M059J (cell line): ENCODE results near the gene AP5Z1. TPM values are rescaled to one million over a fixed set of nuclear protein-coding genes. Genes with fewer than 3 reads are reported as not detected.

Source experiments
- DNase-seq: peaks from one replicate; pipeline ENCODE4 v3.0.0-alpha.2; 2012; ENCODE audit warnings: low read depth
- total RNA-seq: library from RNA; depleted of rRNA; stranded (reverse); fragments of >200 nt; shearing (Covaris generic); gene quantifications from 2 replicates; pipeline ENCODE4 v1.2.3, GENCODE V29; 2014

Gene AP5Z1
- total RNA-seq, 1 experiment from 2014 or later = 22.7 TPM

DNA sequence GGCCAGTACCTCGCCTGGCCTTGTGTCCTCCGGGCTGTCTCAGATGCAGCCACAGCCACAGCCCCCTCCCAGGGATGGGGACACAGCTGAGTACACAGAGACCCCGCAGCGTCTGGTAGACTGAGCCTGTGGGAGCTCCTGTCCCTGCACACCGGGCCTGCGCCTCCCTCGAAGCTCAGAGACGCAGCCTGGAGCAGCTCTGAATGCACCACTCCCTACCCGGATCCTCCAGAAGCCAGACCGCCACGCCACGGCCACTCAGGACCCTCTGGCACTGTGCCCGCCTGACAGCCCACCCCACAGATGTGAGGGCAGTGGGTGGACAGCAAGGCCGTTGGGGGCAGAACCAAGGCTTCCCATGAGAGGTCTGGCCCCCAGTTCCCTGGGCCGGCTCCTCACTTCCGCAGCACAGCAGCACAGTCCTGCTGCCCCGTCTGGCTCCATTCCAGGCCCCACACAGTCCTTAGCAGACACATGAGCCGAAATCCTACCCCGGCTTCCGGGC is 45.6 kb downstream of the AP5Z1 start:
- DNase-seq = no peak

DNA sequence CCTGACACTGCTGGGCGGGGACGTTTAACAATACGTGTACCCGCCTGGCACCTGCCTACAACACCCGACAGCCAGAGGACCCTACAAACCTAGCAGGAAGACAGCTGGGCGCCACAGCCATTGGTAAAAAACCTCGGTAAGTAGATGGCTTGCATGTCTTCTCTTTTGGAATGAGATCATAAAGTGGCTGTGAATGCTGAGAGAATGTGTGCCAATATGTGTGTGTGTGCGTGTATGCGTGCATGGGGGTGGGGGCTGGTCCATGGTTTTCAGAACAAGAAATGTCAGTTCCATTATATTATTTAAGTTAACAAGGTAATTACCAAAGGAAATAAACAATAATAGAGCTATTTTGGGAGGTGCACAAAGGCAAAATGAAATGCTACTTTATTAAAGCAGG is 47.3 kb downstream of the AP5Z1 start:
- no peak for DNase-seq

DNA sequence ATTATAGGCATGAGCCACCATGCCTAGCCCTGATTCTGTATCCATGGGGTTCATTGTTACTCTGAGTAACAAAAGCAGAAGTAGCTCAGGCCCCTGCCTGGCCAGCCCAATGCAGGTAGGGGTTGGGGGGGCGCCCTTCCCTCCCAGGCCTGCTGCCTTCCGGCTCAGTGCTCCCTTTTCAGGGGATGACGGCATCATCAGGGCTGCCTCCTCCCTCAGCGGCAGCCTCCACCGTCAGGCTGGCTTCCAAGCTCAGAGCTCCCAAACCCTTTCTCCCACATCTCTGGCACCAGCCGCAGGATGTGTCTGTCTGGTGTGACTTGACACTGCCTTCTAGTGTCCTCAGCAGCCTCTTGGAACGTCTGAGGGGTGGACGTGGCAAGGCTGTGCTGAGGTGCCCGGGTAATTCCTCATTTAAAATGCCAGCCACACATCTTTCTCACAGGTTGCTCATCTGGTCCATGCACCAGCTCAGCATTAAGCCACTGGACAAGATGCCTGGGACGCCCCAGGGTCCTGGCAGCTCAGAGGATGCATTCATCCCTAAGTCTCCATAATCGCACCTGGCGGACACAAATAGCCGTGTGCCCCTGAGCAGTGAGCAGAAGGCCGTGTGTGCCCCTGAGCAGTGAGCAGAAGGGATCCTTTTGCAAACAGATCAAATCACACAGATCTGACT is 48.2 kb downstream of the AP5Z1 start:
- DNase-seq = no peak

- no peak for DNase-seq
Measured at GRCh38 chr7:4824120-4824775, 48.8 kb downstream of the AP5Z1 start.

DNA sequence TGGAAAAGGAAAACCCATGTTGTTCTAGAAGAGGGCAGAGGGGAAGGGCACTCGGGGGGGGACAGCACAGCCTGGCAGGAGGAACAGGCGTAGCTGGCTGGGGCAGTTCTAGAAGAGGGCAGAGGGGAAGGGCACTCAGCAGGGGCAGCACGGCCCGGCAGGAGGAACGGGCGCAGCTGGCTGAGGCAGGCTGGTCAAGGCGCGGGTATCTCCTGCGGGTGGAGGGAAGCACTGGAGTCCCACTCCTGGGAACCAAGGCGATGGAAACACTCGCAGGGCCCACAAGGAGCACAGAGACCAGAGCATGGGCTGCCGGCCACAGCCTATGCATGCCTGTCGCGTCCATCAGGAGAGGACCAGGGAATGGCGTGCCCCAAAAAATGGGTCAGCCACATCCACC is 49.7 kb downstream of the AP5Z1 start:
- DNase-seq = no peak

- DNase-seq = no peak
Measured at GRCh38 chr7:4828720-4829383, 53.4 kb downstream of the AP5Z1 start.

DNA sequence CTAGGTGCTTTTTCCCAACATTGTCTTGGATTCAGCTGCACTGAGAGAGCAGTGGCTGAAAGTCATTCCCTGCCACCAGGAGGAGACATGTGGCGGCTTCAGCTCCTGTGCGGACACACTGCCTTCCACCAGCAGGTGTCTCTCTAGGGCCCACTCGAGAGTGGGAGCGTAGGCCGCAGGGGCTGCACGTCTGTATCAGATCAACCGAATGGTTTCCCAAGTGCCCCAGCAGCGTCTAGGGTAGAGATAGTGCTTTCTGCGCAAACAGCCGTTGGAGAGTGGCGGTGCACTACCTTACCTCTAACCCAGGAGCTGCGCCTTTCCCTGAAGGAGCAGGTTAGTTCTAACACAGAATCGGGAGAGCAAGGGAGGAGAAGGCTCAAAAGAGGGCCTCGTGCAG is 54.8 kb downstream of the AP5Z1 start:
- DNase-seq = peak; percentile 18

DNA sequence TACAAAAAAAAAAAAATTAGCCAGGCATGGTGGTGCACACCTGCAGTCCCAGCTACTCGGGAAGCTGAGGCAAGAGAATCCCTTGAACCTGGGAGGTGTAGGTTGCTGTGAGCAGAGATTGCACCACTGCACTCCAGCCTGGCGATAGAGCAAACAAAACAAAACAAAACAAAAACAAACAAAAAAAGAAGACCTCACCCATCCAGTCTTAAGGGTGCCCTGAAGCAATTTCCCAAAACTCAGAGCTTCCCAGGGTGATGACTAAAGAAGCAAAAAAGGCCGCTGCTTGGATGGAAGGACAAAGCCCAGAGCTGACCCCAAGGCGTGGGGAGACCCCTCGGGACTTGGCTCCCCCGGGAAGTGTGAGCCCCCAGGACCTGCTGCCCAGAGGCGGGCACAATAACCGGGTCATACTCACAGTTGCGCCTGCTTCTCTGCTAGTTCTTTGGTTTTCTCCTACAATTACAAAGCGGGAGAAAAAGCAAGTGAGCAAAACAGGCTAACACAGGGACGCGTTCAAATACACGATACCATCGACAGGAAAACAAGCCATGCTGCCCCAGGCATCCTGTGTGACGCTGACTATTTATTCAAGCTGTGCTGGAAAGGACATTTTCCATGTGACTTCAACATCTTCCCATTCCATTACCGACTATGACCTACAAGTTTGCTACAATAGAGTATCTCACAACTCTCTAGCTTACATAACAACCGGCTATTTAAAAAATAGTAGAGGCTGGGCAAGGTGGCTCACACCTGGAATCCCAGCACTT is 56.5 kb downstream of the AP5Z1 start:
- DNase-seq = no peak

DNA sequence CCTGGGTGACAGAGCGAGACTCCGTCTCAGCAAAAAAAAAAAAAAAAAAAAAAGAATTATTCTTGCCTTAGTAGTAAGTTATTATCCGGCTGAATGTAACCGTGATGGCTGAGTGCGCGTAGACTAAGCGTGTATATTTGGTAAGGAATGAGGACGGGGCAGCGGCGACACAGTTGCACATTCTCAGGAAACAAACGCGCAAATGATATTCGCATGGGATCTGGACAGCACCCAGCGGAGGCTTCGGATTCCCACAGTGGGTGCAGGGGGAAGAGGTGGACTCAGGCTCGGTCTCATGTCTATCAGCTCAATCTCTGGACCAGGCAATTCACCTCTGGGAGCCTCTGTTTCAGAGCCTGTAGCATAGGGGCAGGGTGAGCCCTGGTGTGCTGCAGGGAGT is 57.3 kb downstream of the AP5Z1 start:
- DNase-seq = no peak

GRCh38 chr7:4833176-4833575 is 57.8 kb downstream of the AP5Z1 start:
- DNase-seq = no peak

GRCh38 chr7:4833691-4834600 is 58.5 kb downstream of the AP5Z1 start:
- DNase-seq = no peak

DNA sequence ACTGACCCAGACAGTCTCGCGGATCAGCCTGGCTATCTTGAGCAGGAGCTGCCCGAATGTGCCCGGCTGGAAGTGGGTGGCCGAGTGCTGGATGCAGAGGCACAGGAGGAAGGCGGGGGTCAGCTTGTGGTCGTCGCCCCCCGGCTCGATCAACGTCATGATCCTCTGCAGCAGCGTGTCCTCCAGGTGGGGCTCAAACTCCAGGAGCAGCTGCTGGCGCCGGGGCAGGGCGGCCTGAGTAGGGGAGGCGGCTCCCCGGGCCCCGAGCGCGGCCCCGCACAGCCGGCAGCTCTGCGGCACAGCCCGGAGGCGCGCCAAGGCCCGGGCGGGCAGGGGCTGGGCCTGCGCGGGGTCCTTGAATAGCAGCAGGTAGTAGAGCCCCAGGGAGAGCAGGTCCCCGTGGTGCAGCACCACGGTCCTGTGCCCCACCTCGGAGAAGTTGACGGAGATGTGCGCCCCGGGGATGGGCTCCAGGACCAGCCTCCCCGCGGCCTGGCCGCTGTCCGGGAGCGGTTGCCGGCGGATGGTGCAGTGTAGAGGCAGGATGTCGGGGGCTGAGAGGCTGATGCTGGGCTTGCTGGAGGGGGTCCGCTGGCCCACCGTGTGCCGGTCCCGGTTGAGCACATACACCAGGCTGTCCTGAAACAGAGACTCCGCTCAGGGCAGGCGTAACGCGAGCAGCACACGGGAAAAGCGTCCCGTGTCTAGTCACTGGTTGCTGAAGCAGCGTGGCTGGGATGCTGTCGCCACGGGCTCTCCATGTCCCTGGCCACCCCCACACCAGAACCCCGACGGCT is 59.4 kb downstream of the AP5Z1 start:
- DNase-seq = no peak

GRCh38 chr7:4835398-4836205 is 60.2 kb downstream of the AP5Z1 start:
- no peak for DNase-seq

DNA sequence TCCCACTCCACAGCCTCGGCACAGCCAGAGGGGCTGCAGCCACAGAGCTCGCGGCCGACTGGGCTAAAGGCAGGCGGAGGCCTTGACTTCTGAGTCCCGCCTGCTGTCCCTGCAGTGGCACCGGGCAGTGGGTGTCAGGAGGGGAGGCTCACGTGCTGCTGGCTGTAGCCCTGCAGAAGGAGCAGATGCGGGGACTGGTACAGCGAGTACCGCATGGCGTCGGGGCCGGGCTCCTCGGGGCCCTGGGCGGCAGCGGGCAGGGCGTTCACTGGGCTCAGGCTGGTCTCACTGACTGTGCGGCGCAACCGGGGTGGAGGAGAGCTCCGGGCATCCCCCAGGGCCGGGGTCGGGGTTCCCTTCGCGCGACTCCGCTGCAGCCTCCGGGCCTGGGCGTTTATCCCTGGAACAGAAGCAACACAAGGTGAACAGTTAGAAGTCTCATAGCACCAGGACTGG is 60.8 kb downstream of the AP5Z1 start:
- no peak for DNase-seq

- no peak for DNase-seq
Measured at GRCh38 chr7:4837041-4837802, 61.8 kb downstream of the AP5Z1 start.

GRCh38 chr7:4837803-4838625 is 62.6 kb downstream of the AP5Z1 start:
- DNase-seq = no peak

DNA sequence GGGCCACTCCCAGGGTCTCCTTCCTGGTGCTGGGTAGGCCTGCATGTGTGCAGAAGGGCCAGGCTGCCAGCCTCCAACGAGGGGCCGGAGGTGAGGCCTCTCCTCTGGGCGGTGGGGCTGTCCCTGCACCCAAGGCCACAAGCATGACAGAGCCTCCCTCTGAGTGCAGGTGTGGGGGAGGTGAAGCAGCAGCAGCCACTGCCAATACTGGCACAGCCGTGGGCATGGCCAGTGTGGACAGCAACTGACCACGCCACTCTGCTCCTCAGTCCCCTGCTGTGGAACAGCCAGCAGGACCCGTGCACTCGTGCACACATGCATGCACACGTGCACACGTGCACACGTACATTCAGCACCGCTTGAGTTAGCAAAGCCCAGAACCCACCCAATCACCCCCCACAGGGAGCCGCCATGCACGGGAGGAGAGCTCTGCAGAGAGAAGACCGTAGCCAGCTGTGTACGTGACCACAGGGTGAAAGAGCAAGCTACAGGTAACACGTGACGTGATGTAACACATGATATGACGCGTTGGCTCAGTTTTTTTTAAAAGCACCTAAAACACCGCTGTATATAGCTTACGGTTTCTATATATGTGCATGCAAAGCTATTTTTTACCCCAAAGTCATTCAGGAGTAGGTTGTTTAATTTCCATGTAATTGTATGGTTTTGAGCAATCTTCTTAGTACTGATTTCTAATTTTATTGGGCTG is 63.4 kb downstream of the AP5Z1 start:
- no peak for DNase-seq
